HepG2 (cell line): ENCODE measurements around the gene SLC27A3.

ENCODE experiments used
- EP300 ChIP-seq, 3 experiments: sonication (generic) in 1 of 3; formaldehyde crosslinking in 1 of 3; IDR thresholded peaks; 2 replicates each; pipeline versions ENCODE4 v1.5.1 to v1.6.1; 2011 to 2020; ENCODE audit warnings: low read depth in 2 of 3, low read length in 2 of 3, borderline replicate concordance in 1 of 3, improper control_type of control experiment in 1 of 3, mild to moderate bottlenecking in 1 of 3, missing genetic modification reagents in 1 of 3, moderate library complexity in 1 of 3
- EZH2 ChIP-seq: conservative IDR thresholded peaks from 2 replicates; pipeline ENCODE4 v1.6.1; 2012; ENCODE audit warnings: mild to moderate bottlenecking, low read depth, low read length, moderate library complexity
- SAP130 ChIP-seq: IDR thresholded peaks from 2 replicates; pipeline ENCODE4 v1.6.1; 2016; ENCODE audit warnings: low read depth
- TCF12 ChIP-seq, 2 experiments: fragments of 450-650 bp in 1 of 2; sonication (generic) in 1 of 2; formaldehyde crosslinking in 1 of 2; IDR thresholded peaks; 2 replicates each; pipeline versions ENCODE4 v1.6.1 to v1.8.0; 2017 to 2022; ENCODE audit warnings: antibody characterized with exemption in 1 of 2, mild to moderate bottlenecking in 1 of 2, missing genetic modification reagents in 1 of 2, moderate library complexity in 1 of 2
- XBP1 ChIP-seq: sonication (generic); formaldehyde crosslinking; IDR thresholded peaks from 2 replicates; pipeline ENCODE4 v1.5.0; 2020; ENCODE audit warnings: missing genetic modification reagents
- ZNF850 ChIP-seq: sonication (generic); formaldehyde crosslinking; conservative IDR thresholded peaks from 2 replicates; pipeline ENCODE4 v1.9.0; 2021; ENCODE audit warnings: mild to moderate bottlenecking, missing genetic modification reagents
- TF ChIP-seq, protein P1 (sequence below): sonication (generic); formaldehyde crosslinking; IDR thresholded peaks from 2 replicates; pipeline ENCODE4 v1.4.0; 2020; ENCODE audit warnings: missing genetic modification reagents
- TF ChIP-seq, protein P2 (sequence below): IDR thresholded peaks from 2 replicates; pipeline ENCODE4 v1.6.1; 2016; ENCODE audit warnings: low read depth, missing genetic modification reagents, missing compliant biosample characterization
- TF ChIP-seq, protein P3 (sequence below): sonication (generic); formaldehyde crosslinking; IDR thresholded peaks from 2 replicates; pipeline ENCODE4 v1.5.0; 2020; ENCODE audit warnings: mild to moderate bottlenecking, missing genetic modification reagents, moderate library complexity
- TF ChIP-seq, protein P4 (sequence below), 2 experiments: sonication (generic) in 1 of 2; formaldehyde crosslinking in 1 of 2; IDR thresholded peaks; 2 replicates each; pipeline versions ENCODE4 v1.5.1 to v1.6.1; 2011 to 2020; ENCODE audit warnings: borderline replicate concordance in 1 of 2, low read depth in 1 of 2, low read length in 1 of 2, mild to moderate bottlenecking in 1 of 2, missing genetic modification reagents in 1 of 2, moderate library complexity in 1 of 2

DNA sequence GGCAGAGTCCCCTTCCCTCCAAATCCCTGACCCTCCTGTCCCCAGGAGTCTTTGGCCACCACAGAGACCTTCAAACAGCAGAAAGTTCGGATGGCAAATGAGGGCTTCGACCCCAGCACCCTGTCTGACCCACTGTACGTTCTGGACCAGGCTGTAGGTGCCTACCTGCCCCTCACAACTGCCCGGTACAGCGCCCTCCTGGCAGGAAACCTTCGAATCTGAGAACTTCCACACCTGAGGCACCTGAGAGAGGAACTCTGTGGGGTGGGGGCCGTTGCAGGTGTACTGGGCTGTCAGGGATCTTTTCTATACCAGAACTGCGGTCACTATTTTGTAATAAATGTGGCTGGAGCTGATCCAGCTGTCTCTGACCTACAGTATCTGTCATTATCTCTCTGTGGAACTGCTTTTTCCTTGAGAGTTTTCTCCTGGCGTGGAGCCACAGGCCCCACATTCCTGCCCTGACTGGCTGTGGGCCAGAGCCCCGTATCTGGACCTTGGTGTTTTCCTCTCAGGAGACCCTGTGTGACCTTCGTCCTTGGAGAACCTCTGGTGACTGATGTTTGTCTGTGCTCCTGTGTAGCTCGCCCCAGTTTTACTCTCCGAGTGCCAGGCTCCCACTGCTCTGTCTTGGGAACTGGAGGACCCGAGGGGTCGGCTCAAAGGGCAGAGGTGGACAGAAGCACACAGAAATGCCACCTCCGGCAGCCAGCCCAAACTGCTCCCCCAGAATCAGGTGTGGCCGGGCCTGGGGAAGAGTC, 4.8 kb downstream of the SLC27A3 start:
- TF ChIP-seq SAP130 (CRISPR knock-in tag) (no peak), TCF12 (IDR thresholded peaks at IDR 0.05) (no peak), TCF12 (CRISPR knock-in tag; IDR thresholded peaks at IDR 0.05) (no peak), EZH2 (no peak), XBP1 (CRISPR knock-in tag) (no peak), EP300 (IDR thresholded peaks at IDR 0.05; ENCODE audit: low read depth in 2 of 2, low read length in 2 of 2) (no peak), EP300 (CRISPR knock-in tag; IDR thresholded peaks at IDR 0.05; ENCODE audit: borderline replicate concordance) (no peak), ZNF850 (CRISPR knock-in tag) (no peak)
- TF ChIP-seq, protein P1, sequence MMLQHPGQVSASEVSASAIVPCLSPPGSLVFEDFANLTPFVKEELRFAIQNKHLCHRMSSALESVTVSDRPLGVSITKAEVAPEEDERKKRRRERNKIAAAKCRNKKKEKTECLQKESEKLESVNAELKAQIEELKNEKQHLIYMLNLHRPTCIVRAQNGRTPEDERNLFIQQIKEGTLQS: no peak
- TF ChIP-seq, protein P2, sequence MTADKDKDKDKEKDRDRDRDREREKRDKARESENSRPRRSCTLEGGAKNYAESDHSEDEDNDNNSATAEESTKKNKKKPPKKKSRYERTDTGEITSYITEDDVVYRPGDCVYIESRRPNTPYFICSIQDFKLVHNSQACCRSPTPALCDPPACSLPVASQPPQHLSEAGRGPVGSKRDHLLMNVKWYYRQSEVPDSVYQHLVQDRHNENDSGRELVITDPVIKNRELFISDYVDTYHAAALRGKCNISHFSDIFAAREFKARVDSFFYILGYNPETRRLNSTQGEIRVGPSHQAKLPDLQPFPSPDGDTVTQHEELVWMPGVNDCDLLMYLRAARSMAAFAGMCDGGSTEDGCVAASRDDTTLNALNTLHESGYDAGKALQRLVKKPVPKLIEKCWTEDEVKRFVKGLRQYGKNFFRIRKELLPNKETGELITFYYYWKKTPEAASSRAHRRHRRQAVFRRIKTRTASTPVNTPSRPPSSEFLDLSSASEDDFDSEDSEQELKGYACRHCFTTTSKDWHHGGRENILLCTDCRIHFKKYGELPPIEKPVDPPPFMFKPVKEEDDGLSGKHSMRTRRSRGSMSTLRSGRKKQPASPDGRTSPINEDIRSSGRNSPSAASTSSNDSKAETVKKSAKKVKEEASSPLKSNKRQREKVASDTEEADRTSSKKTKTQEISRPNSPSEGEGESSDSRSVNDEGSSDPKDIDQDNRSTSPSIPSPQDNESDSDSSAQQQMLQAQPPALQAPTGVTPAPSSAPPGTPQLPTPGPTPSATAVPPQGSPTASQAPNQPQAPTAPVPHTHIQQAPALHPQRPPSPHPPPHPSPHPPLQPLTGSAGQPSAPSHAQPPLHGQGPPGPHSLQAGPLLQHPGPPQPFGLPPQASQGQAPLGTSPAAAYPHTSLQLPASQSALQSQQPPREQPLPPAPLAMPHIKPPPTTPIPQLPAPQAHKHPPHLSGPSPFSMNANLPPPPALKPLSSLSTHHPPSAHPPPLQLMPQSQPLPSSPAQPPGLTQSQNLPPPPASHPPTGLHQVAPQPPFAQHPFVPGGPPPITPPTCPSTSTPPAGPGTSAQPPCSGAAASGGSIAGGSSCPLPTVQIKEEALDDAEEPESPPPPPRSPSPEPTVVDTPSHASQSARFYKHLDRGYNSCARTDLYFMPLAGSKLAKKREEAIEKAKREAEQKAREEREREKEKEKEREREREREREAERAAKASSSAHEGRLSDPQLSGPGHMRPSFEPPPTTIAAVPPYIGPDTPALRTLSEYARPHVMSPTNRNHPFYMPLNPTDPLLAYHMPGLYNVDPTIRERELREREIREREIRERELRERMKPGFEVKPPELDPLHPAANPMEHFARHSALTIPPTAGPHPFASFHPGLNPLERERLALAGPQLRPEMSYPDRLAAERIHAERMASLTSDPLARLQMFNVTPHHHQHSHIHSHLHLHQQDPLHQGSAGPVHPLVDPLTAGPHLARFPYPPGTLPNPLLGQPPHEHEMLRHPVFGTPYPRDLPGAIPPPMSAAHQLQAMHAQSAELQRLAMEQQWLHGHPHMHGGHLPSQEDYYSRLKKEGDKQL (CRISPR knock-in tag): no peak
- TF ChIP-seq, protein P3, sequence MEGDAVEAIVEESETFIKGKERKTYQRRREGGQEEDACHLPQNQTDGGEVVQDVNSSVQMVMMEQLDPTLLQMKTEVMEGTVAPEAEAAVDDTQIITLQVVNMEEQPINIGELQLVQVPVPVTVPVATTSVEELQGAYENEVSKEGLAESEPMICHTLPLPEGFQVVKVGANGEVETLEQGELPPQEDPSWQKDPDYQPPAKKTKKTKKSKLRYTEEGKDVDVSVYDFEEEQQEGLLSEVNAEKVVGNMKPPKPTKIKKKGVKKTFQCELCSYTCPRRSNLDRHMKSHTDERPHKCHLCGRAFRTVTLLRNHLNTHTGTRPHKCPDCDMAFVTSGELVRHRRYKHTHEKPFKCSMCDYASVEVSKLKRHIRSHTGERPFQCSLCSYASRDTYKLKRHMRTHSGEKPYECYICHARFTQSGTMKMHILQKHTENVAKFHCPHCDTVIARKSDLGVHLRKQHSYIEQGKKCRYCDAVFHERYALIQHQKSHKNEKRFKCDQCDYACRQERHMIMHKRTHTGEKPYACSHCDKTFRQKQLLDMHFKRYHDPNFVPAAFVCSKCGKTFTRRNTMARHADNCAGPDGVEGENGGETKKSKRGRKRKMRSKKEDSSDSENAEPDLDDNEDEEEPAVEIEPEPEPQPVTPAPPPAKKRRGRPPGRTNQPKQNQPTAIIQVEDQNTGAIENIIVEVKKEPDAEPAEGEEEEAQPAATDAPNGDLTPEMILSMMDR (CRISPR knock-in tag): no peak
- TF ChIP-seq, protein P4, sequence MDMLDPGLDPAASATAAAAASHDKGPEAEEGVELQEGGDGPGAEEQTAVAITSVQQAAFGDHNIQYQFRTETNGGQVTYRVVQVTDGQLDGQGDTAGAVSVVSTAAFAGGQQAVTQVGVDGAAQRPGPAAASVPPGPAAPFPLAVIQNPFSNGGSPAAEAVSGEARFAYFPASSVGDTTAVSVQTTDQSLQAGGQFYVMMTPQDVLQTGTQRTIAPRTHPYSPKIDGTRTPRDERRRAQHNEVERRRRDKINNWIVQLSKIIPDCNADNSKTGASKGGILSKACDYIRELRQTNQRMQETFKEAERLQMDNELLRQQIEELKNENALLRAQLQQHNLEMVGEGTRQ (IDR thresholded peaks at IDR 0.05; ENCODE audit: low read depth, low read length): no peak
- TF ChIP-seq, protein P4 (CRISPR knock-in tag; IDR thresholded peaks at IDR 0.05; ENCODE audit: borderline replicate concordance): no peak
